DOHH2 (cell line): ENCODE measurements around the gene WDR74.

Experiments used
- H3F3A ChIP-seq: fragments of 200-600 bp; sonication (generic), shearing (Covaris generic); 2 replicates; pipeline ENCODE4 v1.6.0; 2016; ENCODE audit warnings: antibody characterized with exemption, mild to moderate bottlenecking; ENCODE audit not compliant: control insufficient read depth, insufficient read depth
- H3K27ac ChIP-seq: fragments of 200-600 bp; sonication (generic); 2 replicates; pipeline ENCODE4 v1.5.1; 2014; ENCODE audit warnings: low read depth, mild to moderate bottlenecking, low read length, moderate library complexity
- H3K27me3 ChIP-seq: fragments of 200-600 bp; sonication (generic); 2 replicates; pipeline ENCODE4 v1.6.1; 2014; ENCODE audit warnings: mild to moderate bottlenecking, low read length, mixed read lengths; ENCODE audit not compliant: control insufficient read depth
- H3K36me3 ChIP-seq: fragments of 200-600 bp; sonication (generic); 2 replicates; pipeline ENCODE4 v1.6.1; 2014; ENCODE audit warnings: mild to moderate bottlenecking, low read length, moderate library complexity, mixed read lengths; ENCODE audit not compliant: control insufficient read depth
- H3K4me1 ChIP-seq: fragments of 200-600 bp; sonication (generic); 2 replicates; pipeline ENCODE4 v1.6.1; 2014; ENCODE audit warnings: mild to moderate bottlenecking, low read length, mixed read lengths; ENCODE audit not compliant: control insufficient read depth
- H3K4me2 ChIP-seq: fragments of 200-600 bp; sonication (generic); 2 replicates; pipeline ENCODE4 v1.6.0; 2014; ENCODE audit warnings: mild to moderate bottlenecking, low read length, moderate library complexity
- H3K4me3 ChIP-seq: fragments of 200-600 bp; sonication (generic); 2 replicates; pipeline ENCODE4 v1.5.1; 2014; ENCODE audit warnings: mild to moderate bottlenecking, low read length, mixed read lengths
- H3K79me2 ChIP-seq: fragments of 200-600 bp; sonication (generic); 2 replicates; pipeline ENCODE4 v1.6.1; 2014; ENCODE audit warnings: mild to moderate bottlenecking, low read length, mixed read lengths; ENCODE audit not compliant: control insufficient read depth
- H3K9me2 ChIP-seq: fragments of 200-600 bp; sonication (generic); replicated peaks from 2 replicates; pipeline ENCODE4 v1.6.1; 2014; ENCODE audit warnings: mild to moderate bottlenecking, low read length, mixed read lengths; ENCODE audit not compliant: control insufficient read depth
- H3K9me3 ChIP-seq: fragments of 200-600 bp; sonication (generic); 2 replicates; pipeline ENCODE4 v1.6.1; 2014; ENCODE audit warnings: antibody characterized with exemption, low read length, mixed read lengths; ENCODE audit not compliant: control insufficient read depth, insufficient read depth
- H4K20me1 ChIP-seq: fragments of 200-600 bp; sonication (generic); 2 replicates; pipeline ENCODE4 v1.6.0; 2014; ENCODE audit warnings: low read depth, mild to moderate bottlenecking, antibody characterized with exemption, low read length, moderate library complexity; ENCODE audit not compliant: control insufficient read depth, insufficient read depth
- CTCF ChIP-seq: fragments of 200-600 bp; sonication (generic); IDR thresholded peaks from one replicate; pipeline ENCODE4 v1.5.1; 2014; ENCODE audit warnings: antibody characterized with exemption, mild to moderate bottlenecking, low read depth, low read length; ENCODE audit not compliant: poor library complexity, severe bottlenecking
- EZH2phosphoT487 ChIP-seq: fragments of 200-600 bp; sonication (generic); IDR thresholded peaks from 2 replicates; pipeline ENCODE4 v1.6.1; 2017; ENCODE audit warnings: borderline replicate concordance, mild to moderate bottlenecking, antibody characterized with exemption, low read length, moderate library complexity, mixed read lengths

Gene WDR74

DNA sequence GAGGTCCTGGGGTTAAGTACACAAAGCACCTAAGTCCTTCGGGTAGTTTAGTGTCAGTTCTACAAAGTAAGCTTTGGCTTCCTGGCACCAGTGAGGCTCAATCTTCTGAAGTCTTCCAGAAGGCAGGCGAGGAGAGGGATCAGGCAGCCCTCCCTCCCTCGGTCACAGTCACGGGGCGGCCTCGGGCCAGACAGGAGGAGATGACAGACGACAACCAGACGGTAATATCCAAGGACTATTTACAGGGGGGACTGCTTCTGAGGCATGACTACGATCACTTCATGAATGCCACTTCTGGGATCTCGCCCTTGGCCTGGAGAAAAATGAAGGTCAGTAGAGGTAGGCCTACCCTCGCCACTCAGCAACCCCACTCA, 47.2 kb downstream of the WDR74 start:
- H3K27ac ChIP-seq: peak overlapping the region; percentile 67
- H3K4me2 ChIP-seq: peak overlapping the region; percentile 59
- H3F3A ChIP-seq: peaks cover 18% of the 10 kb centered on the region
- peaks cover 36% of the 10 kb centered on the region for H3K4me1 ChIP-seq
- H4K20me1 ChIP-seq: no peaks in the 10 kb centered on the region; the same call in 1 of the 2 replicates
- H3K9me2 ChIP-seq: no peaks in the 10 kb centered on the region
- H3K4me3 ChIP-seq: peak overlapping the region; percentile 99
- H3K27me3 ChIP-seq: no peaks in the 10 kb centered on the region
- H3K79me2 ChIP-seq: peaks cover 54% of the 10 kb centered on the region
- H3K9me3 ChIP-seq: no peaks in the 10 kb centered on the region
- TF ChIP-seq EZH2phosphoT487 (no peak), CTCF (no peak)
- peaks cover 87% of the 10 kb centered on the region for H3K36me3 ChIP-seq

DNA sequence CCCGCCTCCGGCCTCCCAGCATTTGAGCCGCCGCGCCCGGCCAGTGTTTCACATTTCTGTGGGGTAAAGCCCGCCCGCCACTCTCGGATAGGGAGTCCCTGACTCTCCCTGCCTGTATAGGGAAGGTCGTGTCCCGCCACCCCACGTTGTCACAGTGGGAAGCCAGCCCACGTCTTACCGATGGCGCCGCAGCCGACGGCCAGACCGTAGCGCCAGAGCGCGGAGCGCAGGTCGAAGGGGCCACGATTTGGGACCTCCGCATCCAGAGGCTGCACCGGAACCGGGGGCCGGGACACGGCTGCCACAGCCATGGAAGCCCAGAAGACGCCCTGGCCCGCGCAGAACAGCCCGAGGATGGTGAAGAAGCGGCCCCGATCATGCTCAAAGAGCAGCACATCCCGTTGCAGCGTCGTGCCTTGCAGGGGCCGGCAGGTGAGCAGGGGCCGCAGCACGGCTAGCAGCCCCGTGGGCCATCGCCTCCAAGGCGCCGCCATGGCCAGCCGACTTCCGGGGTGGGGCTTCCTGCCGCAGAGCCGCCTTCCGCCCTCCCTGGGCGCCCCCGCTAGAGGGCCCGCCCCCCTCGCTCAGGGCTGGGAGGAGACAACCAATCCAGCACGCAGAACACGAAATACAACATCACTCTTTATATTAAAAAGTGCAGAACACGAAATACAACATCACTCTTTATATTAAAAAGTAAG, 47.7 kb downstream of the WDR74 start, which contains the start of gene TMEM223:
Gene TMEM223 (minus strand): TSS at position 506 of the 701 bp plus-strand sequence. CDS start 12 bp downstream, at position 494.
- Histone ChIP-seq H3K4me2 (peak within 1 kb of the TSS; percentile 59), H3K27ac (peak within 1 kb of the TSS; percentile 67), H3F3A (peaks cover 18% of the 10 kb centered on the region), H4K20me1 (no peaks in the 10 kb centered on the region; the same call in 1 of the 2 replicates), H3K9me2 (no peaks in the 10 kb centered on the region), H3K27me3 (no peaks in the 10 kb centered on the region), H3K9me3 (no peaks in the 10 kb centered on the region), H3K79me2 (peaks cover 54% of the 10 kb centered on the region), H3K4me3 (peak within 1 kb of the TSS; percentile 99), H3K36me3 (peaks cover 85% of the 10 kb centered on the region), H3K4me1 (peaks cover 36% of the 10 kb centered on the region)
- TF ChIP-seq EZH2phosphoT487 (no peak), CTCF (no peak)

GRCh38 chr11:62789576-62789975, 49.8 kb downstream of the WDR74 start:
- H3K9me3 ChIP-seq: no peaks in the 10 kb centered on the region
- peaks cover 63% of the 10 kb centered on the region for H3K79me2 ChIP-seq
- peak overlapping the region; percentile 59 for H3K4me2 ChIP-seq
- no peak overlapping the region for H3K27ac ChIP-seq
- H3K4me1 ChIP-seq: peaks cover 44% of the 10 kb centered on the region
- H3K36me3 ChIP-seq: peaks cover 74% of the 10 kb centered on the region
- no peaks in the 10 kb centered on the region; the same call in 1 of the 2 replicates for H4K20me1 ChIP-seq
- peaks cover 27% of the 10 kb centered on the region for H3F3A ChIP-seq
- no peak overlapping the region for H3K4me3 ChIP-seq
- no peaks in the 10 kb centered on the region for H3K9me2 ChIP-seq
- no peaks in the 10 kb centered on the region for H3K27me3 ChIP-seq
- no peak for TF ChIP-seq CTCF
- no peak for TF ChIP-seq EZH2phosphoT487
